ENCODE measurements around the gene SHOC1.

DNA sequence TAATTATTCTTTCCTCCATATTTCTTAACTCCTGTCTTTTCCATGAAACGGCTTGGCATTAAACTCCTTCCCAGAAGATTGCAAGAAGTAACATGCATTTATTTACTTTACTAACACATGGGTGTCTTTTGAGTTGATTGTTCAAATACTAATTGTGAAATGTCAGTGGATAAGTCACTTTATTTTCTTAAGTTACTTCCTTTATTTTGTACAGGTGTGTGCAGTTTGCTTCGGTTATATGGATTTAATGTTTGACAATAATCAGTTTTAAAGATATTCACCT lies 761 bp upstream of the SHOC1 start:
- TF ChIP-seq, protein P1, sequence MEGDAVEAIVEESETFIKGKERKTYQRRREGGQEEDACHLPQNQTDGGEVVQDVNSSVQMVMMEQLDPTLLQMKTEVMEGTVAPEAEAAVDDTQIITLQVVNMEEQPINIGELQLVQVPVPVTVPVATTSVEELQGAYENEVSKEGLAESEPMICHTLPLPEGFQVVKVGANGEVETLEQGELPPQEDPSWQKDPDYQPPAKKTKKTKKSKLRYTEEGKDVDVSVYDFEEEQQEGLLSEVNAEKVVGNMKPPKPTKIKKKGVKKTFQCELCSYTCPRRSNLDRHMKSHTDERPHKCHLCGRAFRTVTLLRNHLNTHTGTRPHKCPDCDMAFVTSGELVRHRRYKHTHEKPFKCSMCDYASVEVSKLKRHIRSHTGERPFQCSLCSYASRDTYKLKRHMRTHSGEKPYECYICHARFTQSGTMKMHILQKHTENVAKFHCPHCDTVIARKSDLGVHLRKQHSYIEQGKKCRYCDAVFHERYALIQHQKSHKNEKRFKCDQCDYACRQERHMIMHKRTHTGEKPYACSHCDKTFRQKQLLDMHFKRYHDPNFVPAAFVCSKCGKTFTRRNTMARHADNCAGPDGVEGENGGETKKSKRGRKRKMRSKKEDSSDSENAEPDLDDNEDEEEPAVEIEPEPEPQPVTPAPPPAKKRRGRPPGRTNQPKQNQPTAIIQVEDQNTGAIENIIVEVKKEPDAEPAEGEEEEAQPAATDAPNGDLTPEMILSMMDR (IDR thresholded peaks at IDR 0.05) = no peak
- TF ChIP-seq SIN3A (IDR thresholded peaks at IDR 0.05; ENCODE audit: borderline replicate concordance, low read depth, low read length) = no peak
- TF ChIP-seq REST (IDR thresholded peaks at IDR 0.05; ENCODE audit: low read depth, low read length) = no peak
- no peak for TF ChIP-seq NFIC (IDR thresholded peaks at IDR 0.05; ENCODE audit: borderline replicate concordance)
- no peak for TF ChIP-seq USF1 (IDR thresholded peaks at IDR 0.05; ENCODE audit: borderline replicate concordance, low read depth)
- TF ChIP-seq ZBTB33 (IDR thresholded peaks at IDR 0.05; ENCODE audit: borderline replicate concordance, low read depth) = no peak
- TF ChIP-seq NRF1 (IDR thresholded peaks at IDR 0.05; ENCODE audit: low read depth, low read length) = no peak
- no peak for TF ChIP-seq CHD2 (IDR thresholded peaks at IDR 0.05; ENCODE audit: low read length, partially characterized antibody)
